GM12878 (cell line): ENCODE data around the gene EPS8L1. TPM values are rescaled to one million over a fixed set of nuclear protein-coding genes. Genes with fewer than 3 reads are reported as not detected.

ENCODE experiments used
- CBFB ChIP-seq: IDR thresholded peaks from 2 replicates; pipeline ENCODE4 v1.6.1; 2016; ENCODE audit warnings: antibody characterized with exemption, low read depth
- CHD1 ChIP-seq: IDR thresholded peaks from 2 replicates; pipeline ENCODE4 v1.6.1; 2012; ENCODE audit warnings: low read depth, low read length, improper control_type of control experiment
- EP300 ChIP-seq, 2 experiments: fragments of 150-350 bp in 1 of 2; IDR thresholded peaks; 2 replicates each; pipeline ENCODE4 v1.6.1; 2011 to 2012; ENCODE audit warnings: low read depth in 2 of 2, low read length in 2 of 2, borderline replicate concordance in 1 of 2, improper control_type of control experiment in 1 of 2, inconsistent platforms in 1 of 2; ENCODE audit not compliant: control insufficient read depth in 1 of 2
- ETV6 ChIP-seq, 2 experiments: fragments of 450-650 bp in 1 of 2; IDR thresholded peaks in 1 of 2; conservative IDR thresholded peaks in 1 of 2; 2 replicates each; pipeline ENCODE4 v1.6.1; 2014; ENCODE audit warnings: antibody characterized with exemption in 1 of 2, borderline replicate concordance in 1 of 2, low read depth in 1 of 2, mild to moderate bottlenecking in 1 of 2, moderate library complexity in 1 of 2
- HDAC6 ChIP-seq: fragments of 200-600 bp; sonication (generic); IDR thresholded peaks from one replicate; pipeline ENCODE4 v1.8.0; 2017; ENCODE audit warnings: antibody characterized with exemption; ENCODE audit not compliant: unreplicated experiment
- IKZF1 ChIP-seq: fragments of 450-650 bp; conservative IDR thresholded peaks from 2 replicates; pipeline ENCODE4 v1.6.1; 2017; ENCODE audit warnings: antibody characterized with exemption, mild to moderate bottlenecking
- IRF4 ChIP-seq: IDR thresholded peaks from 2 replicates; pipeline ENCODE4 v1.6.1; 2011; ENCODE audit warnings: low read depth, low read length
- MTA3 ChIP-seq: IDR thresholded peaks from 2 replicates; pipeline ENCODE4 v1.6.1; 2012; ENCODE audit warnings: low read length, inconsistent platforms, borderline replicate concordance
- NBN ChIP-seq: fragments of 450-650 bp; IDR thresholded peaks from 2 replicates; pipeline ENCODE4 v1.6.1; 2016
- NR2C1 ChIP-seq: fragments of 450-650 bp; IDR thresholded peaks from 2 replicates; pipeline ENCODE4 v1.6.1; 2017; ENCODE audit warnings: antibody characterized with exemption, mild to moderate bottlenecking, moderate library complexity
- SMC3 ChIP-seq: IDR thresholded peaks from 2 replicates; pipeline ENCODE4 v1.6.1; 2011; ENCODE audit warnings: low read length, improper control_type of control experiment, borderline replicate concordance
- SPI1 ChIP-seq: IDR thresholded peaks from 2 replicates; pipeline ENCODE4 v1.6.1; 2011; ENCODE audit warnings: low read depth, mild to moderate bottlenecking, low read length, moderate library complexity, borderline replicate concordance; ENCODE audit not compliant: insufficient read depth
- ZNF622 ChIP-seq: fragments of 450-650 bp; IDR thresholded peaks from 2 replicates; pipeline ENCODE4 v1.6.1; 2017; ENCODE audit warnings: mild to moderate bottlenecking, inconsistent platforms
- polyA plus RNA-seq, 11 experiments: library from polyadenylated mRNA; depleted of rRNA in 4 of 11; unstranded in 6 of 11; stranded (reverse) in 5 of 11; fragments of >200 nt; fragmentation: Nextera tagmentation in 4 of 11; fragmentation: Illumina TruSeq in 1 of 11; extraction: Ambion mirVana in 4 of 11; extraction: Trizol in 1 of 11; gene quantifications; 1 replicate in 1 of 11; 2 replicates in 10 of 11; pipeline versions ENCODE4 v1.2.1 to v1.2.3, GENCODE V29; 2011 to 2016; ENCODE audit warnings: inconsistent platforms in 2 of 11, missing spikeins in 2 of 11, low read depth in 1 of 11
- total RNA-seq, 4 experiments: library from RNA; depleted of rRNA in 3 of 4; stranded (reverse); fragments of >200 nt in 3 of 4; fragmentation: Illumina TruSeq in 1 of 4; extraction: Trizol in 1 of 4; gene quantifications; 2 replicates each; pipeline versions ENCODE4 v1.2.1 to v1.2.3, GENCODE V29; 2013 to 2021
- TF ChIP-seq, protein P1 (sequence below): fragments of 450-650 bp; IDR thresholded peaks from 2 replicates; pipeline ENCODE4 v1.6.1; 2017; ENCODE audit warnings: mild to moderate bottlenecking, moderate library complexity

Gene EPS8L1
- total and polyA plus RNA-seq, 10 of the 15 experiments (the other 5 are each of a cell fraction or from before 2014, with no cell fraction given), result 0.68 to 2.2 (median 0.96) TPM; not detected in 2

DNA sequence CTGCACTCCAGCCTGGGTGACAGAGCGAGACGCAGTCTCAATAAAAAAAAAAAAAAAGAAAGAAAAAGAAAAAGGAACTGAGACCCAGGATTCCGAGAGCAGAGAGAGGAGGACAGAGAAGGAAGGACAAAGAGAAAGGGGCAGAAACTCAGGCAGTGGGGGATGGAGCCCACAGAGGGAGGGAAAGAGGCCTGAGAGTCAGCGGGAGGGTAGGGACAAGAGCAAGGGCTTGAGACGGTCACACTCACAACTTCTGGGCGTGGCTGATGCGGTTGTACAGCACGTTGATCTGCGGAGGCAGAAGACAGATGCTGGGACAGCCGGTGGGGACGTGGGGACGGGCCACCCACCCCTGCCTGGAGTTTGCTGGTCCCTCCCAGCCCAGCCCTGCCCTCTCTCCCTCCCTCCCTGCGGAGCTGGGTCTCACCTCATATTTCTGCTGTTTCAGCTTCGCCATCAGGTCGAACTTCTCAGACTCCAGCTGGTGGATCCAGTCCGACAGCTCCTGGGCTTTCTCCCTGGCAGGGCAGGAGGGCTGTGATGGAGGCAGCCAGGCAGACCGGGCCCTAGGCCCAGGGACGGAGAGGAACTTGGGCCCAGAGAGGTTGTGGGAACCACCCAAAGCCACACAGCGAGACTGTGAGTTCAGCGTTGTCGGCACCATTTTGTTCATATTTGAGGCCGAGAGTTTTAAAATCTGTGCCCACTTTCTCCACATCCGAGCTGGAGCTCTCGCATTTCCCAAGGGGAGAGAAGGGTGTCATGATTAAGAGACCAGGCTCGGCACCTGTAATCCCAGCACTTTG is 58.2 kb downstream of the EPS8L1 start (continued):
- TF ChIP-seq ETV6 (conservative IDR thresholded peaks at IDR 0.05 in 1 of 2, IDR thresholded peaks at IDR 0.05 in 1 of 2; ENCODE audit: borderline replicate concordance in 1 of 2, low read depth in 1 of 2) (no peak), CHD1 (no peak), EP300 (IDR thresholded peaks at IDR 0.05; ENCODE audit: borderline replicate concordance in 1 of 2, control insufficient read depth in 1 of 2, low read depth in 2 of 2, low read length in 2 of 2) (no peak), ZNF622 (no peak), SPI1 (peak; percentile 60; the same call in 1 of the 2 replicates), IKZF1 (0 out of 2 replicates have a peak, but pooled peaks have one; percentile 8), NR2C1 (no peak), SMC3 (no peak), IRF4 (no peak), CBFB (no peak), HDAC6 (no peak), NBN (0 out of 2 replicates have a peak, but pooled peaks have one; percentile 61), MTA3 (no peak)
- TF ChIP-seq, protein P1, sequence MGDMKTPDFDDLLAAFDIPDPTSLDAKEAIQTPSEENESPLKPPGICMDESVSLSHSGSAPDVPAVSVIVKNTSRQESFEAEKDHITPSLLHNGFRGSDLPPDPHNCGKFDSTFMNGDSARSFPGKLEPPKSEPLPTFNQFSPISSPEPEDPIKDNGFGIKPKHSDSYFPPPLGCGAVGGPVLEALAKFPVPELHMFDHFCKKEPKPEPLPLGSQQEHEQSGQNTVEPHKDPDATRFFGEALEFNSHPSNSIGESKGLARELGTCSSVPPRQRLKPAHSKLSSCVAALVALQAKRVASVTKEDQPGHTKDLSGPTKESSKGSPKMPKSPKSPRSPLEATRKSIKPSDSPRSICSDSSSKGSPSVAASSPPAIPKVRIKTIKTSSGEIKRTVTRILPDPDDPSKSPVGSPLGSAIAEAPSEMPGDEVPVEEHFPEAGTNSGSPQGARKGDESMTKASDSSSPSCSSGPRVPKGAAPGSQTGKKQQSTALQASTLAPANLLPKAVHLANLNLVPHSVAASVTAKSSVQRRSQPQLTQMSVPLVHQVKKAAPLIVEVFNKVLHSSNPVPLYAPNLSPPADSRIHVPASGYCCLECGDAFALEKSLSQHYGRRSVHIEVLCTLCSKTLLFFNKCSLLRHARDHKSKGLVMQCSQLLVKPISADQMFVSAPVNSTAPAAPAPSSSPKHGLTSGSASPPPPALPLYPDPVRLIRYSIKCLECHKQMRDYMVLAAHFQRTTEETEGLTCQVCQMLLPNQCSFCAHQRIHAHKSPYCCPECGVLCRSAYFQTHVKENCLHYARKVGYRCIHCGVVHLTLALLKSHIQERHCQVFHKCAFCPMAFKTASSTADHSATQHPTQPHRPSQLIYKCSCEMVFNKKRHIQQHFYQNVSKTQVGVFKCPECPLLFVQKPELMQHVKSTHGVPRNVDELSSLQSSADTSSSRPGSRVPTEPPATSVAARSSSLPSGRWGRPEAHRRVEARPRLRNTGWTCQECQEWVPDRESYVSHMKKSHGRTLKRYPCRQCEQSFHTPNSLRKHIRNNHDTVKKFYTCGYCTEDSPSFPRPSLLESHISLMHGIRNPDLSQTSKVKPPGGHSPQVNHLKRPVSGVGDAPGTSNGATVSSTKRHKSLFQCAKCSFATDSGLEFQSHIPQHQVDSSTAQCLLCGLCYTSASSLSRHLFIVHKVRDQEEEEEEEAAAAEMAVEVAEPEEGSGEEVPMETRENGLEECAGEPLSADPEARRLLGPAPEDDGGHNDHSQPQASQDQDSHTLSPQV, result no peak
